Activated T-cell treated with anti-CD3 and anti-CD28 coated beads, Interleukin-2, amount 50 U/mL, for 4 hours (primary cell): Measurements from ENCODE around the gene EPHA4. TPM values are rescaled to one million over a fixed set of nuclear protein-coding genes. Genes with fewer than 3 reads are reported as not detected.

Experiments used
- ATAC-seq, 2 donors: fragments of 200-7000 bp; cut with Tn5 transposase; one replicate each; pipeline ENCODE4 v1.10.0; 2021
- DNase-seq: peaks from one replicate; pipeline ENCODE4 v3.0.0-alpha.2; 2020
- H3K27me3 Mint-ChIP-seq: one replicate; pipeline ENCODE4 v1.8.0; 2021; ENCODE audit warnings: low read depth, mixed read lengths
- H3K36me3 Mint-ChIP-seq: one replicate; pipeline ENCODE4 v1.8.0; 2022; ENCODE audit warnings: mixed read lengths; ENCODE audit not compliant: insufficient read depth
- H3K4me1 Mint-ChIP-seq: one replicate; pipeline ENCODE4 v1.8.0; 2021; ENCODE audit warnings: low read depth, mixed read lengths
- H3K4me3 Mint-ChIP-seq: one replicate; pipeline ENCODE4 v1.8.0; 2021; ENCODE audit warnings: mild to moderate bottlenecking, moderate library complexity, mixed read lengths
- H3K9me3 Mint-ChIP-seq: one replicate; pipeline ENCODE4 v1.8.0; 2021; ENCODE audit warnings: mixed read lengths
- total RNA-seq, 3 donors: library from RNA; stranded (reverse); gene quantifications; one replicate each; pipeline ENCODE4 v1.2.1, GENCODE V29; 2021

Gene EPHA4
- total RNA-seq, 3 donors from 2014 or later, result 2.2 to 5.4 (median 2.4) TPM

GRCh38 chr2:221372159-221372884 is 199.8 kb downstream of the EPHA4 start:
- H3K4me1 Mint-ChIP-seq, result no peaks in the 10 kb centered on the region
- H3K27me3 Mint-ChIP-seq, result peaks cover 29% of the 10 kb centered on the region
- H3K36me3 Mint-ChIP-seq, result no peaks in the 10 kb centered on the region
- DNase-seq (no peak), ATAC-seq (no peak)
- no peak overlapping the region for H3K4me3 Mint-ChIP-seq
- no peaks in the 10 kb centered on the region for H3K9me3 Mint-ChIP-seq

GRCh38 chr2:221371347-221371746 is 200.8 kb downstream of the EPHA4 start:
- H3K27me3 Mint-ChIP-seq, result peaks cover 29% of the 10 kb centered on the region
- ATAC-seq, result no peak

GRCh38 chr2:221370857-221371211 is 201.3 kb downstream of the EPHA4 start:
- H3K4me1 Mint-ChIP-seq, result no peaks in the 10 kb centered on the region
- H3K36me3 Mint-ChIP-seq, result no peaks in the 10 kb centered on the region
- no peak for ATAC-seq
- H3K27me3 Mint-ChIP-seq, result peaks cover 29% of the 10 kb centered on the region
- H3K4me3 Mint-ChIP-seq, result no peak overlapping the region
- no peak for DNase-seq
- no peaks in the 10 kb centered on the region for H3K9me3 Mint-ChIP-seq

More at GRCh38 chr2:221371347-221371746, 200.8 kb downstream of the EPHA4 start:
- no peaks in the 10 kb centered on the region for H3K9me3 Mint-ChIP-seq
- no peak overlapping the region for H3K4me3 Mint-ChIP-seq
- H3K4me1 Mint-ChIP-seq, result no peaks in the 10 kb centered on the region
- no peaks in the 10 kb centered on the region for H3K36me3 Mint-ChIP-seq
- no peak for DNase-seq

GRCh38 chr2:221370076-221370856 is 201.8 kb downstream of the EPHA4 start:
- H3K9me3 Mint-ChIP-seq, result no peaks in the 10 kb centered on the region
- no peaks in the 10 kb centered on the region for H3K36me3 Mint-ChIP-seq
- H3K27me3 Mint-ChIP-seq, result peaks cover 29% of the 10 kb centered on the region
- H3K4me3 Mint-ChIP-seq, result no peak overlapping the region
- no peaks in the 10 kb centered on the region for H3K4me1 Mint-ChIP-seq
- no peak for DNase-seq
- ATAC-seq, result no peak
